Measurements from ENCODE around the gene HHIPL1. TPM values are rescaled to one million over a fixed set of nuclear protein-coding genes. Genes with fewer than 3 reads are reported as not detected.

HHIPL1 gene
- total RNA-seq, 1 experiment from 2014 or later = 2.6 TPM

DNA sequence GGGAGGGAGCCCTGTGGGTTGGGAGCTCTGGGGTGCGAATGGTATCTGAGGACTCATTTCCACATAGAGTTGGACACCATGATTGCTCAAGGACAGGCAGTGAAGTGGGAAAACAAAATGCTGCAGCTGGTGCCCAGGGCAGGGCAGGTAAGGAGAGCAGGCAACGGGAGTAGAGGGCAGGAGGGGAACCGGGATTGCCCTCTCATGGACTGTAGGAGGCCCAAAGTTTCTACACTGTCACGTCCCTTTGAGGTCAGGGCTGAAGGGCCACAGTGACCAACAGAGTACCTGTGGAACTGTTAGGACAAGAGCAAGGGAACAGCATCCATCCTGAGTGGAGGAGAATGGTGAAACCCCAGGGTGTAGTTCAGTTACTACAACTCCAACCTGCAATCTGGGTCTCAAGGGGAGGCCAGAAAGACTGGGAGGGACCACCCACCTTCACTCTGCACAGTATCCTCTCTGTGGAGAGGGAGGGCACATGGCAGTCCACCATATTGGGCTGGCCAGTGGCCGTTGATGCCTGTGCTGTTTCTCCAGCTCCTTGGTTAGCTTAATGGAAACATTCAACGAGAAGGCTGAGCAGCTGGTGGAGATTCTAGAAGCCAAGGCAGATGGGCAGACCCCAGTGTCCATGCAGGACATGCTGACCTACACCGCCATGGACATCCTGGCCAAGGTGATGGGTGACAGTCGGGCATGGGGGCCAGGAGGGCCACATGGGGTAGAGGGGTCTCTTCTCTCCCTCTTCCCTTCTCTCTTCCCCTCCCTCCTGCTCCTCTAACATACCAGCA is 61.4 kb downstream of the HHIPL1 start:
- H3K4me1 Mint-ChIP-seq = no peaks in the 10 kb centered on the region

More for the DNA sequence above, 61.4 kb downstream of the HHIPL1 start:
- Histone ChIP-seq H2BK20ac (ENCODE audit: low read depth, low read length, poor library complexity, severe bottlenecking) (no peak overlapping the region), H2BK120ac (ENCODE audit: low read depth, low read length, poor library complexity, severe bottlenecking) (no peak overlapping the region), H2AFZ (ENCODE audit: low read length) (no peak overlapping the region), H2BK5ac (ENCODE audit: insufficient read length, low read length) (no peak overlapping the region), H3K79me1 (ENCODE audit: insufficient read depth, low read depth, low read length, poor library complexity, severe bottlenecking) (no peaks in the 10 kb centered on the region), H3K9ac (ENCODE audit: extremely low read depth, insufficient read length, low read length) (no peak overlapping the region), H3K27ac (ENCODE audit: insufficient read length, low read depth, low read length) (no peak overlapping the region), H2BK12ac (ENCODE audit: insufficient read length, low read depth, low read length) (no peak overlapping the region), H3K56ac (ENCODE audit: insufficient read length, low read depth, low read length) (no peak overlapping the region), H3K18ac (ENCODE audit: insufficient read length, low read depth, low read length) (no peak overlapping the region), H3K4ac (ENCODE audit: low read depth, low read length) (no peak overlapping the region), H2BK15ac (ENCODE audit: low read depth, low read length) (no peak overlapping the region), H3K4me2 (ENCODE audit: insufficient read depth, insufficient read length, low read length) (no peak overlapping the region), H3K14ac (ENCODE audit: insufficient read depth, low read length) (no peak overlapping the region), H4K5ac (ENCODE audit: insufficient read length, low read depth, low read length) (no peak overlapping the region), H2AK5ac (ENCODE audit: insufficient read length, low read length) (no peak overlapping the region), H3T11ph (ENCODE audit: low read length) (no peak overlapping the region), H3K23me2 (ENCODE audit: insufficient read length, low read depth, low read length, poor library complexity, severe bottlenecking) (peaks cover 4% of the 10 kb centered on the region), H4K20me1 (ENCODE audit: control insufficient read depth, insufficient read depth, insufficient read length) (no peaks in the 10 kb centered on the region), H4K91ac (ENCODE audit: insufficient read length, low read depth, low read length) (no peak overlapping the region), H3K79me2 (ENCODE audit: insufficient read depth, low read length) (no peaks in the 10 kb centered on the region), H3K4me1 (ENCODE audit: insufficient read depth, low read length) (no peaks in the 10 kb centered on the region), H3K23ac (ENCODE audit: insufficient read length, low read depth, low read length) (no peak overlapping the region), H3K27me3 (ENCODE audit: insufficient read depth, low read length) (no peaks in the 10 kb centered on the region), H4K8ac (replicated peaks; ENCODE audit: insufficient read length, low read depth, low read length) (no peak overlapping the region), H3K9me3 (ENCODE audit: control insufficient read depth, low read depth, low read length) (peaks cover 11% of the 10 kb centered on the region)
- Mint-ChIP-seq H3K27ac (no peak overlapping the region; a peak in 1 of 7 replicates), H3K9me3 (peaks cover 26 to 27% of the 10 kb centered on the region in 2 experiments), H3K4me3 (no peak overlapping the region), H3K27me3 (ENCODE audit: low read depth) (peaks cover 10% of the 10 kb centered on the region), H3K36me3 (ENCODE audit: insufficient read depth in 1 of 3, low read depth in 3 of 3) (peaks cover 16 to 24% (median 18%) of the 10 kb centered on the region in 3 experiments)
- DNase-seq = peak; percentile 14
- TF ChIP-seq, protein P1, sequence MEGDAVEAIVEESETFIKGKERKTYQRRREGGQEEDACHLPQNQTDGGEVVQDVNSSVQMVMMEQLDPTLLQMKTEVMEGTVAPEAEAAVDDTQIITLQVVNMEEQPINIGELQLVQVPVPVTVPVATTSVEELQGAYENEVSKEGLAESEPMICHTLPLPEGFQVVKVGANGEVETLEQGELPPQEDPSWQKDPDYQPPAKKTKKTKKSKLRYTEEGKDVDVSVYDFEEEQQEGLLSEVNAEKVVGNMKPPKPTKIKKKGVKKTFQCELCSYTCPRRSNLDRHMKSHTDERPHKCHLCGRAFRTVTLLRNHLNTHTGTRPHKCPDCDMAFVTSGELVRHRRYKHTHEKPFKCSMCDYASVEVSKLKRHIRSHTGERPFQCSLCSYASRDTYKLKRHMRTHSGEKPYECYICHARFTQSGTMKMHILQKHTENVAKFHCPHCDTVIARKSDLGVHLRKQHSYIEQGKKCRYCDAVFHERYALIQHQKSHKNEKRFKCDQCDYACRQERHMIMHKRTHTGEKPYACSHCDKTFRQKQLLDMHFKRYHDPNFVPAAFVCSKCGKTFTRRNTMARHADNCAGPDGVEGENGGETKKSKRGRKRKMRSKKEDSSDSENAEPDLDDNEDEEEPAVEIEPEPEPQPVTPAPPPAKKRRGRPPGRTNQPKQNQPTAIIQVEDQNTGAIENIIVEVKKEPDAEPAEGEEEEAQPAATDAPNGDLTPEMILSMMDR (conservative IDR thresholded peaks at IDR 0.05) = no peak
- no CpG with 5 or more reads among the region's 8 CpGs for WGBS (ENCODE audit: extremely low coverage, insufficient read length, low lambda C conversion rate)

All from H9 (cell line).